Astrocyte of the spinal cord (primary cell): ENCODE measurements around the gene ISM2.

Source experiments
- DNase-seq: peaks from one replicate; pipeline ENCODE4 v3.0.0; 2011; ENCODE audit warnings: low read depth, low spot score
- H3K4me3 ChIP-seq: 2 replicates; pipeline ENCODE4 v1.5.1; 2011; ENCODE audit warnings: low read depth, mild to moderate bottlenecking, low read length, moderate library complexity
- in situ Hi-C: cut with HindIII; loops from 2 replicates; pipeline ENCODE4 v1.10.0; 2017; ENCODE audit warnings: low sequenced_read_pairs
- TF ChIP-seq, protein P1 (sequence below): IDR thresholded peaks from 2 replicates; pipeline ENCODE4 v1.5.1; 2012; ENCODE audit warnings: low read depth, mild to moderate bottlenecking, low read length, inconsistent platforms

ISM2 gene

GRCh38 chr14:77442196-77442595 is 56.4 kb downstream of the ISM2 start:
- no peak for DNase-seq

GRCh38 chr14:77439861-77440260 is 58.8 kb downstream of the ISM2 start:
- no peak overlapping the region for H3K4me3 ChIP-seq
- DNase-seq = no peak
- in situ Hi-C loops = no loop called here
- TF ChIP-seq, protein P1, sequence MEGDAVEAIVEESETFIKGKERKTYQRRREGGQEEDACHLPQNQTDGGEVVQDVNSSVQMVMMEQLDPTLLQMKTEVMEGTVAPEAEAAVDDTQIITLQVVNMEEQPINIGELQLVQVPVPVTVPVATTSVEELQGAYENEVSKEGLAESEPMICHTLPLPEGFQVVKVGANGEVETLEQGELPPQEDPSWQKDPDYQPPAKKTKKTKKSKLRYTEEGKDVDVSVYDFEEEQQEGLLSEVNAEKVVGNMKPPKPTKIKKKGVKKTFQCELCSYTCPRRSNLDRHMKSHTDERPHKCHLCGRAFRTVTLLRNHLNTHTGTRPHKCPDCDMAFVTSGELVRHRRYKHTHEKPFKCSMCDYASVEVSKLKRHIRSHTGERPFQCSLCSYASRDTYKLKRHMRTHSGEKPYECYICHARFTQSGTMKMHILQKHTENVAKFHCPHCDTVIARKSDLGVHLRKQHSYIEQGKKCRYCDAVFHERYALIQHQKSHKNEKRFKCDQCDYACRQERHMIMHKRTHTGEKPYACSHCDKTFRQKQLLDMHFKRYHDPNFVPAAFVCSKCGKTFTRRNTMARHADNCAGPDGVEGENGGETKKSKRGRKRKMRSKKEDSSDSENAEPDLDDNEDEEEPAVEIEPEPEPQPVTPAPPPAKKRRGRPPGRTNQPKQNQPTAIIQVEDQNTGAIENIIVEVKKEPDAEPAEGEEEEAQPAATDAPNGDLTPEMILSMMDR = no peak

More at GRCh38 chr14:77442196-77442595, 56.4 kb downstream of the ISM2 start:
- TF ChIP-seq, protein P1 = no peak
- in situ Hi-C loops = no loop called here
- no peak overlapping the region for H3K4me3 ChIP-seq

- in situ Hi-C loops = no loop called here
- no peak for DNase-seq
- no peak overlapping the region for H3K4me3 ChIP-seq
- TF ChIP-seq, protein P1 = no peak
Measured at GRCh38 chr14:77438596-77438995, 60.0 kb downstream of the ISM2 start.

GRCh38 chr14:77436042-77436441 is 62.6 kb downstream of the ISM2 start:
- no peak overlapping the region for H3K4me3 ChIP-seq
- in situ Hi-C loops = no loop called here
- DNase-seq = no peak
- TF ChIP-seq, protein P1 = no peak

GRCh38 chr14:77426396-77426795 is 72.2 kb downstream of the ISM2 start:
- in situ Hi-C loops = no loop called here
- TF ChIP-seq, protein P1 = no peak
- DNase-seq = no peak

DNA sequence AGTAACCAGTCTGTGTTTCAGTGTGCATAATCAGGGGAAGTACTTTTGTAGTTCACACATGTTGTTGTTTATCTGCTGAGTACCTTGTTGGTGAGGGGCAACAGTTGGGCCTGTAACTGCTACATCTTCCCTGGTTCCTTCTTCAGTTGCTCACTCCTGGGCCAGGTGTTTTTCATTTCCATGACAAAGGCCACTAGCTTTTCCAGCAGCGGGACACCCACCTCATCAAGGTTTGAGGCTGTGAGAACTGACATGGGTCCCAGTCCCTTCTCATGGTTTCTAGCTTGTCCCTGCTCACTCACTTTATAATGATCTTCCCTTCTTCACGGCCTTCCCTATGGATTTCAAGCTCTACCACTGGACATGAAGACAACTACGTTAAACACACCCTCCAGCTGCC is 73.8 kb downstream of the ISM2 start:
- no peak for DNase-seq
- H3K4me3 ChIP-seq = no peak overlapping the region
- in situ Hi-C loops = no loop called here
- TF ChIP-seq, protein P1 = no peak

More at GRCh38 chr14:77426396-77426795, 72.2 kb downstream of the ISM2 start:
- H3K4me3 ChIP-seq = no peak overlapping the region
